SK-N-SH (cell line): ENCODE results near the gene LLGL2. TPM values are rescaled to one million over a fixed set of nuclear protein-coding genes. Genes with fewer than 3 reads are reported as not detected.

Experiments used
- CTCF ChIA-PET: fragments of 300-600, 350-600 bp; formaldehyde crosslinking; extraction: SDS; loops from one replicate; lab custom pipeline; 2021; lab: Yijun Ruan, JAX
- POLR2A ChIA-PET: fragments of 350-600 bp; sonication (Branson Sonifier 250); formaldehyde crosslinking; extraction: SDS; loops from one replicate; lab custom pipeline; 2020; ENCODE audit warnings: antibody characterized with exemption, inconsistent platforms; lab: Yijun Ruan, JAX
- DNase-seq: peaks from one replicate; pipeline ENCODE4 v3.0.0; 2012
- H2AFZ ChIP-seq: fragments of 200-600 bp; sonication (generic); 2 replicates; pipeline ENCODE4 v1.8.1; 2016; ENCODE audit warnings: antibody characterized with exemption, mild to moderate bottlenecking, low read depth
- H3F3A ChIP-seq: fragments of 200-600 bp; sonication (generic); replicated peaks from 2 replicates; pipeline ENCODE3; 2016; ENCODE audit warnings: antibody characterized with exemption, mild to moderate bottlenecking; ENCODE audit not compliant: insufficient read depth
- H3K27ac ChIP-seq, 2 experiments: fragments of 200-500 bp in 1 of 2; fragments of 200-600 bp in 1 of 2; sonication (Bioruptor generic) in 1 of 2; sonication (generic), shearing (Covaris generic) in 1 of 2; 2 replicates each; pipeline versions ENCODE4 v1.5.1 to v1.6.1; 2014 to 2016; ENCODE audit warnings: low read depth in 2 of 2, inconsistent platforms in 1 of 2, low read length in 1 of 2, mild to moderate bottlenecking in 1 of 2, mixed read lengths in 1 of 2
- H3K27me3 ChIP-seq: fragments of 200-600 bp; sonication (generic), shearing (Covaris generic); 2 replicates; pipeline ENCODE4 v1.6.1; 2016; ENCODE audit warnings: mixed run types; ENCODE audit not compliant: insufficient read depth
- H3K36me3 ChIP-seq, 2 experiments: fragments of 200-500 bp in 1 of 2; fragments of 200-600 bp in 1 of 2; sonication (Bioruptor generic) in 1 of 2; sonication (generic) in 1 of 2; replicated peaks in 1 of 2; 2 replicates each; pipeline versions ENCODE3 to v1.5.1; 2014 to 2016; ENCODE audit warnings: low read length in 1 of 2, mild to moderate bottlenecking in 1 of 2; ENCODE audit not compliant: insufficient read depth in 2 of 2, control insufficient read depth in 1 of 2
- H3K4me1 ChIP-seq, 2 experiments: fragments of 200-500 bp in 1 of 2; fragments of 200-600 bp in 1 of 2; sonication (Bioruptor generic) in 1 of 2; sonication (generic), shearing (Covaris generic) in 1 of 2; 2 replicates each; pipeline versions ENCODE4 v1.5.1 to v1.6.1; 2014 to 2016; ENCODE audit warnings: low read depth in 1 of 2, low read length in 1 of 2, mixed run types in 1 of 2; ENCODE audit not compliant: insufficient read depth in 2 of 2, control insufficient read depth in 1 of 2
- H3K4me2 ChIP-seq: fragments of 200-600 bp; sonication (generic), shearing (Covaris generic); 2 replicates; pipeline ENCODE4 v1.6.1; 2017; ENCODE audit warnings: mixed run types
- H3K4me3 ChIP-seq, 2 experiments: fragments of 200-500 bp in 1 of 2; fragments of 200-600 bp in 1 of 2; sonication (Bioruptor generic) in 1 of 2; sonication (generic), shearing (Covaris generic) in 1 of 2; 2 replicates each; pipeline versions ENCODE4 v1.5.1 to v1.8.1; 2014 to 2016; ENCODE audit warnings: low read depth in 2 of 2, inconsistent platforms in 1 of 2, low read length in 1 of 2, mild to moderate bottlenecking in 1 of 2, mixed read lengths in 1 of 2, moderate library complexity in 1 of 2
- H3K79me2 ChIP-seq: fragments of 200-600 bp; sonication (generic); 2 replicates; pipeline ENCODE4 v1.8.1; 2017; ENCODE audit warnings: mild to moderate bottlenecking; ENCODE audit not compliant: insufficient read depth
- H3K9ac ChIP-seq: fragments of 200-600 bp; sonication (generic); 2 replicates; pipeline ENCODE4 v1.6.1; 2017; ENCODE audit warnings: mixed run types
- H3K9me2 ChIP-seq: fragments of 200-600 bp; sonication (generic); 2 replicates; pipeline ENCODE4 v1.6.1; 2017; ENCODE audit warnings: mixed run types
- H3K9me3 ChIP-seq: fragments of 200-600 bp; sonication (generic); 2 replicates; pipeline ENCODE4 v1.6.1; 2017; ENCODE audit warnings: mixed run types, mild to moderate bottlenecking, moderate library complexity
- H4K20me1 ChIP-seq: fragments of 200-600 bp; sonication (generic); 2 replicates; pipeline ENCODE4 v1.6.1; 2017; ENCODE audit warnings: mild to moderate bottlenecking, mixed run types; ENCODE audit not compliant: insufficient read depth
- CTCF ChIP-seq: fragments of 200-600 bp; sonication (generic); IDR thresholded peaks from 2 replicates; pipeline ENCODE4 v1.6.1; 2017; ENCODE audit warnings: antibody characterized with exemption, mild to moderate bottlenecking, moderate library complexity
- FOSL2 ChIP-seq: IDR thresholded peaks from 2 replicates; pipeline ENCODE4 v1.4.0; 2012; ENCODE audit warnings: low read depth, mild to moderate bottlenecking, moderate library complexity, borderline replicate concordance
- FOXJ3 ChIP-seq: sonication (generic); formaldehyde crosslinking; IDR thresholded peaks from 2 replicates; pipeline ENCODE4 v1.5.1; 2020; ENCODE audit warnings: mild to moderate bottlenecking, missing genetic modification reagents
- FOXM1 ChIP-seq: IDR thresholded peaks from 2 replicates; pipeline ENCODE4 v1.4.0; 2012; ENCODE audit warnings: low read depth, mild to moderate bottlenecking
- GABPA ChIP-seq: IDR thresholded peaks from 2 replicates; pipeline ENCODE4 v1.4.0; 2012; ENCODE audit warnings: low read depth, mild to moderate bottlenecking
- GATA2 ChIP-seq: sonication (generic); formaldehyde crosslinking; IDR thresholded peaks from 2 replicates; pipeline ENCODE4 v1.5.0; 2020; ENCODE audit warnings: mild to moderate bottlenecking, missing genetic modification reagents
- IRF3 ChIP-seq: fragments of 150-350 bp; IDR thresholded peaks from 2 replicates; pipeline ENCODE4 v1.6.1; 2016; ENCODE audit warnings: mild to moderate bottlenecking, low read depth, low read length
- MXI1 ChIP-seq: IDR thresholded peaks from 2 replicates; pipeline ENCODE4 v1.6.1; 2012; ENCODE audit warnings: mild to moderate bottlenecking, low read depth, low read length, improper control_type of control experiment
- NRF1 ChIP-seq: IDR thresholded peaks from 2 replicates; pipeline ENCODE4 v1.6.1; 2012; ENCODE audit warnings: low read depth, mild to moderate bottlenecking, low read length
- RAD21 ChIP-seq: IDR thresholded peaks from 2 replicates; pipeline ENCODE4 v1.6.1; 2012; ENCODE audit warnings: mild to moderate bottlenecking, low read length
- RCOR1 ChIP-seq: fragments of 150-350 bp; IDR thresholded peaks from 2 replicates; pipeline ENCODE4 v1.6.1; 2017; ENCODE audit warnings: antibody characterized with exemption, low read length
- RFX5 ChIP-seq: IDR thresholded peaks from 2 replicates; pipeline ENCODE4 v1.6.1; 2012; ENCODE audit warnings: mild to moderate bottlenecking, improper control_type of control experiment, low read length
- SMC3 ChIP-seq: IDR thresholded peaks from 2 replicates; pipeline ENCODE4 v1.6.1; 2012; ENCODE audit warnings: low read depth, low read length, improper control_type of control experiment
- TAF1 ChIP-seq: IDR thresholded peaks from 2 replicates; pipeline ENCODE4 v1.6.1; 2012; ENCODE audit warnings: low read depth, mild to moderate bottlenecking, low read length, moderate library complexity, borderline replicate concordance
- YY1 ChIP-seq: IDR thresholded peaks from 2 replicates; pipeline ENCODE4 v1.4.0; 2012; ENCODE audit warnings: low read depth, mild to moderate bottlenecking
- WGBS: methylation state at CpG from one replicate; pipeline ENCODE4 v1.1.6; 2017; ENCODE audit warnings: low lambda C conversion rate; 5-methylcytosine and 5-hydroxymethylcytosine counted together
- polyA plus RNA-seq, 3 experiments: library from polyadenylated mRNA; depleted of rRNA; stranded (reverse); fragments of >200 nt; gene quantifications; 2 replicates each; pipeline ENCODE4 v1.2.3, GENCODE V29; 2012
- TF ChIP-seq, protein P1 (sequence below): IDR thresholded peaks from 2 replicates; pipeline ENCODE4 v1.4.0; 2012; ENCODE audit warnings: low read depth
- TF ChIP-seq, protein P2 (sequence below): IDR thresholded peaks from 2 replicates; pipeline ENCODE4 v1.4.0; 2012; ENCODE audit warnings: low read depth, borderline replicate concordance

LLGL2 gene
- polyA plus RNA-seq, 1 of the 3 experiments (the other 2 are of a cell fraction): 6.7 TPM

DNA sequence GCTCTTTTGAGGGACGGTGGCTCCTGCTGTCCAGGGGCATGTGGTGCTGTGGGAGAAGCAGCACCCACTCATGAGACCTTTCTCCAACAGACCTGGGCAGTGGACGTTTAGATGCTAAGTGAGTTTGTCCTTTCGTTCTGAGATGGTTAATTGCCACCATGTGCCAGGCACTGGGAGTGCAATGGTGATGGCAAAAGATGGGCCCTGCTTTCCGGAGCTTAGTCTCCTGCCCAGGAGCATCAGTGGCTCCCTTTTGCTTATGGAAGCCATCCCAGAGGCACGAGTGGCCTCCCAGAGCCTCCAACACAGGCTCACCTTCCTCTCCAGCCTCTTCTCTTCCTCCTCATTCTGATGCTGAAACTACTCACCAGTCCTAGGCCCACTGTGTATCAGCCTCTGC lies 38.5 kb upstream of the LLGL2 start:
- POLR2A ChIA-PET: interaction anchor here (1.1 kb wide), 1 partner anchor 31 kb away, joined by 3 read pairs; the partner anchor contains the start of gene TMEM94
- H4K20me1 ChIP-seq: peaks cover 15% of the 10 kb centered on the region
- WGBS: 68% methylated on average over 5 of the region's 5 CpGs

DNA sequence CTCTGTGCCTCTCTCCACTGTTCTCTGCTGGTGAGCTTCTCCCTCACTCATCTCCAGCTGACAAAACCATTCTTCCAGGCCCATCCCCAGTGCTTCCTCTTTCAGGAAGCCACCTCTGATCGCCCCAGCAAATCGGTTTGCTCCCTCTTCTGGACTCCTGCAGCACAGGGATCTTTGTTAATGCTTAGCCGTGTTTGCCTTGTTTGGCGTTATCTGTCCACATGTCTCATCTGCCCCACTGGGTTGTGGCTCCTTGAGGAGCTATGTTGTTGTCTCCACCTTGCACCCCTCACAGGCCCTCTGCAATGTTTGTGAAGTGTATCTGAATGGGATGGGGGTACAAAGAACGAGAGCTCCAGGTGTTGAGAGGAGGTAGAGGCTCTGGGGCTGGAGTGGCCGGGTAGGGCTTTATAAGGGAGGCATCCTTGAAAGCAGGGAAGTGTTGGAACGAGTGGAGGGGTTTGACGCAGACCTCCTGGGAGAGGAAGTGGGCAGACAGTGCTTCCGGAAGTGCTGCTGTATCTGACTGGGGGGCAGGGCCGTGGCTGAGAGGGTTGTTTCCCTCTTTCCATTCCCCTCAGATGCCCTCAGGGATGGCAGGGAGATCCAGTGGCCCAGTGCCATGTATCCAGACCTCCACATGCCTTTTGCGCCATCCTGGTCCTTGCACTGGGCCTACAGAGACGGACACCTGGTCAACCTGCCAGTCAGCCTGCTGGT lies 38.0 kb upstream of the LLGL2 start:
- H4K20me1 ChIP-seq: peaks cover 15% of the 10 kb centered on the region
- WGBS: 88% methylated on average over 10 of the region's 12 CpGs
- H3K27ac ChIP-seq: no peak overlapping the region; a peak in 1 of 4 replicates
- POLR2A ChIA-PET: interaction anchor here (1.1 kb wide), 1 partner anchor 31 kb away, joined by 3 read pairs; the partner anchor contains the start of gene TMEM94
- no peaks in the 10 kb centered on the region for H3F3A ChIP-seq
- H3K79me2 ChIP-seq: peaks cover 10% of the 10 kb centered on the region; the same call in 1 of the 2 replicates
- no peak overlapping the region for H2AFZ ChIP-seq
- CTCF ChIA-PET: interaction anchor here (0.7 to 1.9 kb wide), 5 partner anchors 12 to 162 kb away, joined by 3 to 8 read pairs (median 3); partner anchors contain the start of gene SMIM5
- no peaks in the 10 kb centered on the region for H3K27me3 ChIP-seq
- no peak overlapping the region for H3K4me3 ChIP-seq
- H3K4me2 ChIP-seq: no peak overlapping the region
- no peaks in the 10 kb centered on the region for H3K9me3 ChIP-seq
- H3K9ac ChIP-seq: no peak overlapping the region
- DNase-seq: no peak
- peaks cover 0 to 31% of the 10 kb centered on the region in 2 experiments for H3K36me3 ChIP-seq
- H3K4me1 ChIP-seq: peaks cover 0 to 10% of the 10 kb centered on the region in 2 experiments; a peak in 1 of 4 replicates
- H3K9me2 ChIP-seq: no peaks in the 10 kb centered on the region
- TF ChIP-seq RFX5: no peak
- TF ChIP-seq YY1: no peak
- no peak for TF ChIP-seq RCOR1
- TF ChIP-seq GATA2 (CRISPR knock-in tag): no peak
- TF ChIP-seq, protein P1, sequence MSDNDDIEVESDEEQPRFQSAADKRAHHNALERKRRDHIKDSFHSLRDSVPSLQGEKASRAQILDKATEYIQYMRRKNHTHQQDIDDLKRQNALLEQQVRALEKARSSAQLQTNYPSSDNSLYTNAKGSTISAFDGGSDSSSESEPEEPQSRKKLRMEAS: no peak
- TF ChIP-seq FOXM1: no peak
- TF ChIP-seq GABPA: no peak
- TF ChIP-seq MXI1: no peak
- TF ChIP-seq RAD21: no peak
- TF ChIP-seq IRF3: no peak
- TF ChIP-seq, protein P2, sequence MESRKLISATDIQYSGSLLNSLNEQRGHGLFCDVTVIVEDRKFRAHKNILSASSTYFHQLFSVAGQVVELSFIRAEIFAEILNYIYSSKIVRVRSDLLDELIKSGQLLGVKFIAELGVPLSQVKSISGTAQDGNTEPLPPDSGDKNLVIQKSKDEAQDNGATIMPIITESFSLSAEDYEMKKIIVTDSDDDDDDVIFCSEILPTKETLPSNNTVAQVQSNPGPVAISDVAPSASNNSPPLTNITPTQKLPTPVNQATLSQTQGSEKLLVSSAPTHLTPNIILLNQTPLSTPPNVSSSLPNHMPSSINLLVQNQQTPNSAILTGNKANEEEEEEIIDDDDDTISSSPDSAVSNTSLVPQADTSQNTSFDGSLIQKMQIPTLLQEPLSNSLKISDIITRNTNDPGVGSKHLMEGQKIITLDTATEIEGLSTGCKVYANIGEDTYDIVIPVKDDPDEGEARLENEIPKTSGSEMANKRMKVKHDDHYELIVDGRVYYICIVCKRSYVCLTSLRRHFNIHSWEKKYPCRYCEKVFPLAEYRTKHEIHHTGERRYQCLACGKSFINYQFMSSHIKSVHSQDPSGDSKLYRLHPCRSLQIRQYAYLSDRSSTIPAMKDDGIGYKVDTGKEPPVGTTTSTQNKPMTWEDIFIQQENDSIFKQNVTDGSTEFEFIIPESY: no peak
- TF ChIP-seq CTCF: no peak
- no peak for TF ChIP-seq SMC3

More for the DNA sequence above, 38.5 kb upstream of the LLGL2 start:
- Histone ChIP-seq H3K9ac (no peak overlapping the region), H3K27me3 (no peaks in the 10 kb centered on the region), H3K4me1 (peaks cover 0 to 10% of the 10 kb centered on the region in 2 experiments; a peak in 1 of 4 replicates), H3K9me2 (no peaks in the 10 kb centered on the region), H3K27ac (no peak overlapping the region), H3K79me2 (peaks cover 12% of the 10 kb centered on the region; the same call in 1 of the 2 replicates), H3K36me3 (peaks cover 0 to 25% of the 10 kb centered on the region in 2 experiments), H3K4me3 (no peak overlapping the region), H3F3A (no peaks in the 10 kb centered on the region), H3K4me2 (no peak overlapping the region), H2AFZ (no peak overlapping the region), H3K9me3 (no peaks in the 10 kb centered on the region)
- DNase-seq: no peak
- TF ChIP-seq NRF1: no peak
- TF ChIP-seq, protein P1: no peak
- no peak for TF ChIP-seq TAF1
- no peak for TF ChIP-seq FOXJ3 (CRISPR knock-in tag)
- TF ChIP-seq SMC3: no peak
- TF ChIP-seq GABPA: no peak
- TF ChIP-seq FOSL2: no peak
- no peak for TF ChIP-seq RCOR1
- TF ChIP-seq, protein P2: no peak
- CTCF ChIA-PET: interaction anchor here (0.9 to 1.9 kb wide), 3 partner anchors 16 to 146 kb away, joined by 3 to 8 read pairs (median 6); partner anchors contain the start of gene SMIM5
